Heart right ventricle (tissue), 16 donors: ENCODE measurements around the gene NARF. TPM values are rescaled to one million over a fixed set of nuclear protein-coding genes. Genes with fewer than 3 reads are reported as not detected.

Experiments
- ATAC-seq, 8 donors: fragments of 200-7000 bp; cut with Tn5 transposase; one replicate each; pipeline ENCODE4 v1.9.1; 2020; ENCODE audit warnings: mild to moderate bottlenecking in 8 of 8, moderate library complexity in 8 of 8, moderate number of reproducible peaks in 1 of 8
- DNase-seq, 2 donors: peaks; one replicate each; pipeline ENCODE4 v3.0.0-alpha.2; 2020
- H3K27ac ChIP-seq, 10 donors: fragments of 200-600 bp; sonication (generic) in 2 of 10; one replicate each; pipeline versions ENCODE4 v1.5.0 to v1.8.0; 2020 to 2022; ENCODE audit warnings: mild to moderate bottlenecking in 3 of 10
- H3K27me3 ChIP-seq, 7 donors: fragments of 200-600 bp; one replicate each; pipeline ENCODE4 v1.8.0; 2021 to 2022; ENCODE audit warnings: mild to moderate bottlenecking in 2 of 7
- H3K36me3 ChIP-seq, 9 donors: fragments of 200-600 bp; sonication (generic) in 1 of 9; one replicate each; pipeline versions ENCODE4 v1.5.0 to v1.8.0; 2020 to 2022; ENCODE audit warnings: mild to moderate bottlenecking in 2 of 9
- H3K4me1 ChIP-seq, 9 donors: fragments of 200-600 bp; sonication (generic) in 1 of 9; one replicate each; pipeline versions ENCODE4 v1.5.0 to v1.8.0; 2020 to 2022; ENCODE audit warnings: mild to moderate bottlenecking in 4 of 9
- H3K4me3 ChIP-seq, 10 donors: fragments of 200-600 bp; sonication (generic) in 2 of 10; one replicate each; pipeline versions ENCODE4 v1.5.0 to v1.8.0; 2020 to 2022; ENCODE audit warnings: mild to moderate bottlenecking in 7 of 10, moderate library complexity in 2 of 10
- H3K9me3 ChIP-seq, 11 donors: fragments of 200-600 bp in 10 of 11; sonication (generic) in 2 of 11; one replicate each; pipeline versions ENCODE4 v1.5.0 to v1.8.0; 2013 to 2022; ENCODE audit warnings: mild to moderate bottlenecking in 2 of 11, control low read depth in 1 of 11, moderate library complexity in 1 of 11
- WGBS, 2 donors: extraction: QIAGEN DNeasy Blood & Tissue Kit; methylation state at CpG; one replicate each; pipeline ENCODE4 v1.1.7; 2013; ENCODE audit warnings: inconsistent platforms in 1 of 2; 5-methylcytosine and 5-hydroxymethylcytosine counted together
- intact Hi-C, 10 donors: fragments of 100-400 bp; cut with DNase I; formaldehyde crosslinking; loops; one replicate each; pipeline versions ENCODE4 v1.11.1 to v1.14.2; 2022
- polyA plus RNA-seq, 2 donors: library from polyadenylated mRNA; stranded (reverse); fragments of 200-250 nt; gene quantifications; one replicate each; pipeline ENCODE4 v1.2.3, GENCODE V29; 2013
- total RNA-seq, 10 donors: library from RNA; stranded (reverse); fragmentation: NEBNext Ultra II Directional in 3 of 10; extraction: Animal tissue kit (Norgen Biotek cat#: 25700) in 3 of 10; gene quantifications; one replicate each; pipeline versions ENCODE4 v1.2.1 to v1.2.4, GENCODE V29; 2021 to 2023
- TF ChIP-seq, protein P1 (sequence below), 9 donors: fragments of 200-600 bp; sonication (generic) in 2 of 9; IDR thresholded peaks; one replicate each; pipeline versions ENCODE4 v1.5.0 to v1.8.0; 2021 to 2022; ENCODE audit warnings: antibody characterized with exemption in 9 of 9, mild to moderate bottlenecking in 5 of 9, moderate library complexity in 1 of 9
- donor health status: Arrhythmogenic right ventricular cardiomyopathy.
- donor health status: ischemic (EF 13 %, LVEDD 7.1; RV severe dilation, severe dysfunction).
- donor health status: healthy with polysubstance abuse.
- donor health status: DM: no; HTN: yes; CAD: no.
- donor health status: DM: no; HTN: no; CAD: no.
- donor health status: ischemic (EF 25% LVEDD 6.9; RV normal size, moderate dysfunction).
- donor health status: ischemic (EF 25% LVEDD 5.7; RV mildly dilated, moderate dysfunction).
- donor health status: healthy.
- donor health status: DM: yes; HTN: yes; CAD: no.
- donor health status: Ischemic cardiomyopathy.
- donor health status: ischemic (EF 35%, LVEDD 5.7; RV mildly dilated, moderate dysfunction).
- donor health status: nonischemic (EF 11% LVEDD 7.7; RV severe dilation, severe dysfunction).
- donor health status: DM: yes; HTN: yes; CAD: no.
- donor health status: PGD.
- donor health status: ischemic (EF 29% LVEDD 5.4; RV normal size, mild dysfunction).
- donor health status: nonischemic (EF 23%, LVEDD 6.1; RV moderate dilation, normal function).

The NARF gene
- total and polyA plus RNA-seq, 12 donors = 48.4 to 179 (median 64.5) TPM

DNA sequence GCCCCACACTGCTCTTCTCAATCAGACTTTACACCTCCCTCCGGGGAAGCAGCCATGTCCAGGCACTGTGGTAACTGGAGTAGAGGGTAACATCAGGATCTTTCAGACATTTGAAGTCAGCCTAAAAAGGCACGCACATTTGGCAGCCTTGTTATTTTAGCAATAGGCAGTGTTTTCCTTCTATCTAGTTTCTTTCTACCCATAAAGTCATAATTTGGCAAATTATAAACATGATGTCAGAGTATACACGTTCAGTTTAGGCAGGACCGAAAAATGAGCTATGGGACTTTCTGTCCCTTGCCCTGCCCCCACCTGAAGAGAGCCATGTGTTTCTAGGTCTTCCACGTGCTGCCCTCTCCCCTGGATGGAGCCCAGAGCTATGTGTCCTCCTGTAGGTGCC, 21.1 kb downstream of the NARF start:
- H3K4me1 ChIP-seq = no peaks in the 10 kb centered on the region
- no peak overlapping the region for H3K27ac ChIP-seq
- intact Hi-C loops = no loop called here
- 82 to 88% methylated on average over 5 of the region's 5 CpGs for WGBS, 2 donors
- H3K36me3 ChIP-seq = peaks cover 0 to 100% (median 63%) of the 10 kb centered on the region in 9 donors
- H3K9me3 ChIP-seq = no peaks in the 10 kb centered on the region
- no peak for DNase-seq
- H3K27me3 ChIP-seq = no peaks in the 10 kb centered on the region
- peak in 1 of 8 donors; percentile 37 for ATAC-seq
- TF ChIP-seq, protein P1, sequence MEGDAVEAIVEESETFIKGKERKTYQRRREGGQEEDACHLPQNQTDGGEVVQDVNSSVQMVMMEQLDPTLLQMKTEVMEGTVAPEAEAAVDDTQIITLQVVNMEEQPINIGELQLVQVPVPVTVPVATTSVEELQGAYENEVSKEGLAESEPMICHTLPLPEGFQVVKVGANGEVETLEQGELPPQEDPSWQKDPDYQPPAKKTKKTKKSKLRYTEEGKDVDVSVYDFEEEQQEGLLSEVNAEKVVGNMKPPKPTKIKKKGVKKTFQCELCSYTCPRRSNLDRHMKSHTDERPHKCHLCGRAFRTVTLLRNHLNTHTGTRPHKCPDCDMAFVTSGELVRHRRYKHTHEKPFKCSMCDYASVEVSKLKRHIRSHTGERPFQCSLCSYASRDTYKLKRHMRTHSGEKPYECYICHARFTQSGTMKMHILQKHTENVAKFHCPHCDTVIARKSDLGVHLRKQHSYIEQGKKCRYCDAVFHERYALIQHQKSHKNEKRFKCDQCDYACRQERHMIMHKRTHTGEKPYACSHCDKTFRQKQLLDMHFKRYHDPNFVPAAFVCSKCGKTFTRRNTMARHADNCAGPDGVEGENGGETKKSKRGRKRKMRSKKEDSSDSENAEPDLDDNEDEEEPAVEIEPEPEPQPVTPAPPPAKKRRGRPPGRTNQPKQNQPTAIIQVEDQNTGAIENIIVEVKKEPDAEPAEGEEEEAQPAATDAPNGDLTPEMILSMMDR (IDR thresholded peaks at IDR 0.05) = no peak
- H3K4me3 ChIP-seq = no peak overlapping the region

DNA sequence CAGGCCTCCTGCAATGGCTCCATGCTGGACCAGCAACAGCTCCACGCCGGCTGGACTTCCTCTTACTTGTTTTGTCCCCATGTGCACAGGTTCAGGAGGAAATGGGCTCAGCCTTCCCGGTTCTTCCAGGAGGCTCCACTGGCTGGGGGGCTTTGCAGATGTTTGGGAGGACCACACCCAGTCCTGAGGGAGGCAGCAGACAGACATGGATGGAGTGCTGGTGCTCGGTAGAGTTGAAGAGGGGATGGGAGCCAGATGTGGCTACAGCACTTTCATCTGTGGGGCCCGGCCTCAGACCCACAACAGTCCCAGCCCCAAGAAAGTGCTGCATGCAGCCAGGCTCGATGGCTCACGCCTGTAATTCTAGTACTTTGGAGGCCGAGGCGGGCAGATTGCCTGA, 21.8 kb downstream of the NARF start:
- no peaks in the 10 kb centered on the region for H3K4me1 ChIP-seq
- no peak overlapping the region for H3K27ac ChIP-seq
- H3K4me3 ChIP-seq = no peak overlapping the region
- H3K27me3 ChIP-seq = no peaks in the 10 kb centered on the region
- DNase-seq (no peak), ATAC-seq (no peak)
- peaks cover 0 to 100% (median 66%) of the 10 kb centered on the region in 9 donors for H3K36me3 ChIP-seq
- WGBS, 2 donors = 81 to 84% methylated on average over 9 of the region's 9 CpGs
- TF ChIP-seq, protein P1 (IDR thresholded peaks at IDR 0.05) = no peak
- intact Hi-C loops = no loop called here
- H3K9me3 ChIP-seq = no peaks in the 10 kb centered on the region

DNA sequence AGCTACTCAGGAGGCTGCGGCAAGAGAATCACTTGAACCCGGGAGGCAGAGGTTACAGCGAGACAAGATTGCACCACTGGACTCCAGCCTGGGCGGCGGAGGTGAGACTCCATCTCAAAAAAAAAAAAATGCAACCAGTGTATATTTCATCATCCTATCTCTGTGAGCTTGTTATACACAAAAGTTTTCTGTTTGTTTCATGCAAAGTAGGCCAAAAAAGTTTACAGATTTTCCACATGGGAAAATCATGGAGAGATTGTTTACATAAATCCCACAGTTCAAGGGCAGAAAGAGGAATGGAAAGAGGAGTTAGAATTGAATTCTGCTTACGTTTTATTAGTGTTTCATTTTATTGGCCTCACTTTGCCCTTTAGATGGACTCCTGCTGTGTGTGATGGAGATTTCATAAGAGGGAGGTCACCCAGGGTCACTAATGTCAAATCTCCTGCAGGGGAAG, 24.7 kb downstream of the NARF start:
- ATAC-seq (no peak), DNase-seq (no peak)
- TF ChIP-seq, protein P1 (IDR thresholded peaks at IDR 0.05) = no peak
- Histone ChIP-seq H3K36me3 (peaks cover 0 to 100% (median 85%) of the 10 kb centered on the region in 9 donors), H3K27ac (no peak overlapping the region), H3K27me3 (no peaks in the 10 kb centered on the region), H3K9me3 (no peaks in the 10 kb centered on the region), H3K4me3 (no peak overlapping the region), H3K4me1 (peaks cover 0 to 10% (median 0%) of the 10 kb centered on the region in 9 donors)
- intact Hi-C loops = no loop called here
- WGBS, 2 donors = 89 to 92% methylated on average over 6 of the region's 6 CpGs

DNA sequence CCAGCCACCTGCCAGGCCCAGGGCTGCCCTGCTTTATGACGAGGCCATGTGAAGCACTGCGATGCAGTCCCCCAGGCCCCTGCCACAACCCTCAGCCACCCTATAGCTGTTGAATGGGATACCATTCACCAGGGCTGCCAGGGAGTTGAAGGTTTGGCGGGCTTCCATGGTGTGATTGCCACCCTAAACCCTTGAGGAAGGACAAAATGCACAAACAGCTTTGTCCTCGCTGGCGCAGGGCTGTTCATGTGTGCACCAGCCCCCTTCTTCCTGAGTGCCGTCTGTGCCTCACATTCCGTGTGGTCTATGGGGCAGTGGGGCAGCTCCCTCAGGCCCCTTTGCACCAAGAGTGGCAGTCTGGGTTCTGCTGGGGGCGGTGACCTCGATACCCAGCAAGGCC, 25.3 kb downstream of the NARF start:
- H3K4me1 ChIP-seq = peaks cover 0 to 16% (median 6%) of the 10 kb centered on the region in 9 donors
- DNase-seq (no peak), ATAC-seq (peak in 4 of 8 donors; percentile 7 to 28 (median 12))
- no peaks in the 10 kb centered on the region for H3K27me3 ChIP-seq
- H3K27ac ChIP-seq = no peak overlapping the region
- peaks cover 0 to 100% (median 81%) of the 10 kb centered on the region in 9 donors for H3K36me3 ChIP-seq
- H3K4me3 ChIP-seq = no peak overlapping the region
- TF ChIP-seq, protein P1 (IDR thresholded peaks at IDR 0.05) = no peak
- 84 to 91% methylated on average over 9 of the region's 9 CpGs for WGBS, 2 donors
- H3K9me3 ChIP-seq = no peaks in the 10 kb centered on the region
- intact Hi-C loops = no loop called here
